Measurements from ENCODE around the gene ARHGDIB.

- TF ChIP-seq, protein P1, sequence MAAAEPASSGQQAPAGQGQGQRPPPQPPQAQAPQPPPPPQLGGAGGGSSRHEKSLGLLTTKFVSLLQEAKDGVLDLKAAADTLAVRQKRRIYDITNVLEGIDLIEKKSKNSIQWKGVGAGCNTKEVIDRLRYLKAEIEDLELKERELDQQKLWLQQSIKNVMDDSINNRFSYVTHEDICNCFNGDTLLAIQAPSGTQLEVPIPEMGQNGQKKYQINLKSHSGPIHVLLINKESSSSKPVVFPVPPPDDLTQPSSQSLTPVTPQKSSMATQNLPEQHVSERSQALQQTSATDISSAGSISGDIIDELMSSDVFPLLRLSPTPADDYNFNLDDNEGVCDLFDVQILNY (CRISPR knock-in tag; conservative IDR thresholded peaks at IDR 0.05), result no peak
- TF ChIP-seq CTCF (CRISPR knock-in tag; IDR thresholded peaks at IDR 0.05) (no peak), CHD2 (IDR thresholded peaks at IDR 0.05; ENCODE audit: low read depth, low read length) (no peak), PHF5A (CRISPR knock-in tag; IDR thresholded peaks at IDR 0.05; ENCODE audit: low read depth, unreplicated experiment) (no peak), ZSCAN30 (CRISPR knock-in tag; IDR thresholded peaks at IDR 0.05) (no peak), HNF4A (CRISPR knock-in tag; IDR thresholded peaks at IDR 0.05) (no peak), ZNF362 (CRISPR knock-in tag; IDR thresholded peaks at IDR 0.05; ENCODE audit: borderline replicate concordance) (no peak), XRCC5 (optimal IDR thresholded peaks at IDR 0.05; ENCODE audit: low read length) (no peak), YEATS4 (CRISPR knock-in tag; IDR thresholded peaks at IDR 0.05; ENCODE audit: borderline replicate concordance) (no peak), TP53 (CRISPR knock-in tag; conservative IDR thresholded peaks at IDR 0.05) (no peak), TFDP2 (CRISPR knock-in tag; IDR thresholded peaks at IDR 0.05) (no peak), ZNF274 (CRISPR knock-in tag; IDR thresholded peaks at IDR 0.05) (no peak), ZNF431 (CRISPR knock-in tag; IDR thresholded peaks at IDR 0.05; ENCODE audit: borderline replicate concordance, low read depth) (no peak)
- TF ChIP-seq, protein P2, sequence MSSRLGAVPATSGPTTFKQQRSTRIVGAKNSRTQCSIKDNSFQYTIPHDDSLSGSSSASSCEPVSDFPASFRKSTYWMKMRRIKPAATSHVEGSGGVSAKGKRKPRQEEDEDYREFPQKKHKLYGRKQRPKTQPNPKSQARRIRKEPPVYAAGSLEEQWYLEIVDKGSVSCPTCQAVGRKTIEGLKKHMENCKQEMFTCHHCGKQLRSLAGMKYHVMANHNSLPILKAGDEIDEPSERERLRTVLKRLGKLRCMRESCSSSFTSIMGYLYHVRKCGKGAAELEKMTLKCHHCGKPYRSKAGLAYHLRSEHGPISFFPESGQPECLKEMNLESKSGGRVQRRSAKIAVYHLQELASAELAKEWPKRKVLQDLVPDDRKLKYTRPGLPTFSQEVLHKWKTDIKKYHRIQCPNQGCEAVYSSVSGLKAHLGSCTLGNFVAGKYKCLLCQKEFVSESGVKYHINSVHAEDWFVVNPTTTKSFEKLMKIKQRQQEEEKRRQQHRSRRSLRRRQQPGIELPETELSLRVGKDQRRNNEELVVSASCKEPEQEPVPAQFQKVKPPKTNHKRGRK (CRISPR knock-in tag; IDR thresholded peaks at IDR 0.05), result no peak
These were observed 55.3 kb downstream of the ARHGDIB start for GRCh38 chr12:14906114-14906513.

Measured in HepG2 (cell line).